GM19328 (cell line): ENCODE results near the gene IL3RA.
"Not testable (repeated sequence)": the region's sequence is repeated elsewhere in the genome, so short reads cannot be mapped to it uniquely, and the experiment has no call there.

Source experiments
- ATAC-seq: cut with Tn5 transposase; IDR thresholded peaks from one replicate; pipeline ENCODE4 v1.9.1; 2021; ENCODE audit warnings: mild to moderate bottlenecking, moderate library complexity; ENCODE audit not compliant: unreplicated experiment

IL3RA gene

GRCh38 chrX:1421433-1422134, 85.0 kb downstream of the IL3RA start:
- ATAC-seq = no peak

- no peak for ATAC-seq
These were observed 85.5 kb downstream of the IL3RA start for GRCh38 chrX:1422135-1422465.

- no peak for ATAC-seq
These were observed 86.6 kb downstream of the IL3RA start for GRCh38 chrX:1423215-1423614.

GRCh38 chrX:1424147-1424851, 87.7 kb downstream of the IL3RA start:
- ATAC-seq = no peak

- ATAC-seq = no peak
These were observed 88.8 kb downstream of the IL3RA start for GRCh38 chrX:1425381-1425780.

DNA sequence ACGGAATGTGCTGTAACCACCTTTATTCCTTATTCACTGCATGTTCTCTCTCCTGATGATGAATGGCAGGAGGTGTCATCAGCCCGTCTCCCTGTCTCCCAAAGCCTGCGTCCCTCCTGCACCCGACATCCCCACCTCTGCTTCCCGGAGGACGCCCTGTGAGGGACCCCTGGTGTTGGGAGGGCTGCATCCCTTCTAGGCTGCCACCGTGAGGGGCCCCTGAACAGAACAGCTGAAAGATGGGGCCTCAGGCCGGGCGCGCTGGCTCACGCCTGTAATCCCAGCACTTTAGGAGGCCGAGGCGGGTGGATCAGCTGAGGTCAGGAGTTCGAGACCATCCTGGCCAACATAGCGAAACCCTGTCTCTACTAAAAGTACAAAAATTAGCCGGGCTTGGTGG, 89.7 kb downstream of the IL3RA start:
- ATAC-seq = not testable (repeated sequence)

- no peak for ATAC-seq
These were observed 91.2 kb downstream of the IL3RA start for GRCh38 chrX:1427756-1428155.

- no peak for ATAC-seq
These were observed 93.9 kb downstream of the IL3RA start for GRCh38 chrX:1430451-1430850.
